ENCODE data around the gene GRID2.

GRCh38 chr4:93740890-93741289 lies 1437.1 kb downstream of the GRID2 start:
- TF ChIP-seq HMGXB4 (CRISPR knock-in tag; IDR thresholded peaks at IDR 0.05) (no peak), RFX5 (IDR thresholded peaks at IDR 0.05; ENCODE audit: low read depth, low read length) (no peak), REST (IDR thresholded peaks at IDR 0.05; ENCODE audit: borderline replicate concordance) (no peak), REST (CRISPR knock-in tag; IDR thresholded peaks at IDR 0.05; ENCODE audit: low read depth) (no peak), PPARD (CRISPR knock-in tag; IDR thresholded peaks at IDR 0.05) (no peak), CTCF (IDR thresholded peaks at IDR 0.05 in 2 of 3, conservative IDR thresholded peaks at IDR 0.05 in 1 of 3; ENCODE audit: insufficient read depth in 2 of 3, low read depth in 1 of 3, low read length in 3 of 3) (no peak), CBX8 (IDR thresholded peaks at IDR 0.05; ENCODE audit: borderline replicate concordance, extremely low read depth, low read depth, low read length, poor library complexity, severe bottlenecking) (no peak), ESRRB (CRISPR knock-in tag; IDR thresholded peaks at IDR 0.05; ENCODE audit: borderline replicate concordance) (no peak), ZNF24 (IDR thresholded peaks at IDR 0.05) (no peak), EZH2 (IDR thresholded peaks at IDR 0.05; ENCODE audit: borderline replicate concordance, low read depth, low read length) (no peak), SP1 (CRISPR knock-in tag; IDR thresholded peaks at IDR 0.05) (no peak), GTF2F1 (IDR thresholded peaks at IDR 0.05; ENCODE audit: low read depth, low read length) (no peak), ETV1 (tag; conservative IDR thresholded peaks at IDR 0.05; ENCODE audit: low read depth) (no peak), SLC30A9 (CRISPR knock-in tag; IDR thresholded peaks at IDR 0.05) (no peak)
